NCI-H1694 (cell line): ENCODE measurements around the gene ACR.
"Not testable (repeated sequence)": the region's sequence is repeated elsewhere in the genome, so short reads cannot be mapped to it uniquely, and the experiment has no call there.

ENCODE experiments used
- DNase-seq: peaks from one replicate; lab custom pipeline; 2025; lab: John Stamatoyannopoulos, UW

Gene ACR

DNA sequence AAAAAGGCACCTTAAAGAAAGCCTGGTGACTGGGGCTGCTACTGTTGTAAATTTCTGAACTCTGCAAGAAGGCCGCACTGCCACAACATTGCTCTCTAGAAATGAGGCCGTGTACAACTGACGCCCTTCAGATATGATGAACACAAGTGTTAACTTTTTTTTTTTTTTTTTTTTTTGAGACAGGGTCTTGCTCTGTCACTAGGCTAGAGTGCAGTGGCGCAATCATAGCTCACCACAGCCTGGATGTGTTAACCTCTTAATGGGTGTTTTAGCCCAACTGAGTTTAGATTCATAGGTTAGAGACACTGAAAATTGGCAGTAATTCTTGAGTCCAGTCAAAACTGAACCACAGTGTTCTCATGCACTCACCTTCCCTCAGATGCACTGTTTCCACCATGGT lies 42.2 kb downstream of the ACR start:
- DNase-seq, result not testable (repeated sequence)

DNA sequence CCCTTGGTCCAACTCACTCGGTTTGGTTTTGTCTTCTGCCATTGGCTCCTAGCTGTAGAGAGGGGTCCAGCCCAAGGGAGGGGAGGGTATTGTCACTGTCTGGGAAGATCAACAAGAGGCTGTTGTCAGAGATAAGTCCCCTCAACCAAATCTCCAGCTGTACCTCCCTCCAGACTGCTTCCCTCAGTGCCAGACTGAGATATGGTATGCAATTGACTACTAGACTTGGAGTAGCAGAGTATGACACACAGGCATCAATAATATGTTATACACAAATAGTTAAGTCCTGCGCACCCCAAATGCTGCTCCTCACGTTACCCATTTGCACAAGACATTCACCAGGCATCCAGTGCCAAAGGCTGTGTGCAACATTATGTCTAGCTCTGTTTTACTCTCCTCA lies 44.2 kb downstream of the ACR start:
- not testable (repeated sequence) for DNase-seq

DNA sequence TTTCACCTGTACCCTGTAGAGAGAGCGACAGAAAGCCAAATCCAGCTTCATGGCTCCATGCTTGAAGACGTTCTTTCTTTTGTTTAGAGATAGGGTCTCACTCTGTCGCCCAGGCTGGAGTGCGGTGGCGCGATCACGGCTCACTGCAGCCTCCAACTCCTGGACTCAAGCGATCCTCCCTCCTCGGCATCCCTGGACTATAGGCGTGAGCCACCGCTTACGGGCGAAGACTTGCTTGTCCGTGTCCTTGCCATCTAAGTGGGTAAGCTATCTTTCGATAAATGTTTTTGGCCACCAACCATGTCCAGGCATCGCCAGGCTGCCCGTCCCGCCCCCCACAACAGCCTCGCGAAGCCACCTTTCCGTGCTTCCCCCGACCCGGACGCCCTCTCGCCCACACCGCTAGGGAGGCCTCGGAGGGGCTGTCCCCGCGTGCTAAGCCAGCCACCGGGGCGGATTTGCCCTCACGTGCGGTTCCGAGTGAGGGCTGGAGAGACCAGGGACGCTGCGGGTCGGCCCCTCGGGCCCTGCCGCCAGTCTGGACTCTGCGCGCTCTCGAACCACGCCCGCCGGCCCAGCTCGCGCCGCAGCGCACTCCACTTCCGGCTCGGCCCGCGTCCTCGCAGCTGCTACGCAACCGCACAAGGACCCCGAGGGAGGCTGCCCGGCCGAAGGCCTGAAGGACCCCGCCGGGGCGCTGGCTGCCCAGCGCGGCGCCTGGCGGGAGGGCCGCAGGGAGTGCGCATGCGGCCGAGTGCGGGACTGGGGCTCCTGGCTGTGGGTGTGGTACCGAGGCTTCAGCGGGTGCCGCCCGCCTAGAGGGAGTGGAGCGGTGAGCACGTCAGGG lies 45.3 kb downstream of the ACR start, which contains the start of gene RABL2B:
Gene RABL2B (minus strand): TSS at position 604 of the 847 bp plus-strand sequence. CDS start 1,342 bp downstream, outside the sequence.
- peak; percentile 46 for DNase-seq

DNA sequence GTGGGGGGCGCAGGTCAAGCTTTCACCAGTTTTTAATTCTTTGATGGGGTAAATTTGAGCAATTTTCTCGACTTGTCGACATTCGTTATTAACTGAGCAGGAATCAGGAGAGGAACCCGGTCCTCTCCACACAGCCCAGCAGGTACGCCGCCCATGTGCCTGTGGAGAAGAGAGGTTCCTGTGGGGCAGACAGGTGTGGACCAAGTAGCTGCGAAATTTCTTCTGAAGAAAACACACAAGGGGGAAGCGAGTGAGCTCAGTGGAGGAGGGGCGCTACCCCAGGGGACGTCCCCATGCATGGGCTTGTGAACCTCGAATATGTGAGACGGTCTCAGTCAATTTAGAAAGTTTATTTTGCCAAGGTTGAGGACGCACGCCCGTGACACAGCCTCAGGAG lies 45.9 kb downstream of the ACR start:
- not testable (repeated sequence) for DNase-seq

DNA sequence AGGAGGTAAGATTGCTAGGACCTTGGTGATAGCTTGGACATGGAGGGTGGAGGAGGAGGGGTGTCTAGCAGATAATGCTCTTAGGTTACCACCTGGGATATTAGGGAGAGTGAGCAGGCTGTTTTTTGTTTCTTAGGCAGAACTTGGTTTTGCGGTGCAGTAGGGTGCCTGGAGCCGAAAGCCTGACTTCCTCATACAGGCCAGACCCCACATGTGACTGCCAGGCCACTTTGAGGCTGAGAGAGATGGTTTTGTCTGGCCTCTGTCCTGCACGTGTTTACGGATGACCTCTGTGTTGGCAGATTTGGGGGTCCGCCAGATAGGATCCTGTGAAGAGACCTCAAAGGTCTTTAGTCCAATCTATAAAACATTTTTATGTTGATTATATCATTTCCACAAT lies 47.3 kb downstream of the ACR start:
- DNase-seq, result not testable (repeated sequence)

DNA sequence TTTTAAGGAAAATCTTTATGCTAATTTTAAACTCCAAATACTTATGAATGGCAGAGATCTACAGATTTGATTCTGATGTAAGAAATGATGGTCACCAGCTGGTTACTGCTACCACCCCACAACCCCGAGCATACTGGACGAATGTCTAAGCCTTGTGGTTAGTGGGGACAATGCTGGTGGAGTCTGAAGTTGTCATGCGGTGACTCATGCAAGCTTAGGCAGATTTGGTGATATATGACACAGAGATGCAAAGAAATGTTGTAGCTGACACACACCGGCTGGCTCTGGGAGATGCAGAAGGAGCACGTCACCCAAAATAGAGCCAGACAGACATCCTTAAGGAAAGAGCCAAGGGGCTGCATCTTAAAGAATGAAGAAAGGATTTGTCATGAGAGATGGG lies 48.9 kb downstream of the ACR start:
- not testable (repeated sequence) for DNase-seq
